K562 (cell line): Measurements from ENCODE around the gene OBSCN. TPM values are rescaled to one million over a fixed set of nuclear protein-coding genes. Genes with fewer than 3 reads are reported as not detected.

Experiments used
- ATF1 ChIP-seq, 2 experiments: fragments of 450-650 bp in 1 of 2; IDR thresholded peaks; 2 replicates each; pipeline ENCODE4 v1.6.1; 2016; ENCODE audit warnings: missing compliant biosample characterization in 1 of 2, missing genetic modification characterization in 1 of 2
- CREB1 ChIP-seq, 2 experiments: sonication (generic) in 1 of 2; formaldehyde crosslinking in 1 of 2; IDR thresholded peaks; 2 replicates each; pipeline versions ENCODE4 v1.6.1 to v1.8.0; 2012 to 2022; ENCODE audit warnings: inconsistent platforms in 1 of 2, mild to moderate bottlenecking in 1 of 2, missing genetic modification reagents in 1 of 2, moderate library complexity in 1 of 2
- CREM ChIP-seq: IDR thresholded peaks from 2 replicates; pipeline ENCODE4 v1.6.1; 2014; ENCODE audit warnings: antibody characterized with exemption, low read depth
- HLTF ChIP-seq: fragments of 450-650 bp; IDR thresholded peaks from 2 replicates; pipeline ENCODE4 v1.6.1; 2016
- MXI1 ChIP-seq: IDR thresholded peaks from 2 replicates; pipeline ENCODE4 v1.6.1; 2011; ENCODE audit warnings: low read depth, mild to moderate bottlenecking, improper control_type of control experiment, low read length
- NBN ChIP-seq: fragments of 450-650 bp; IDR thresholded peaks from 2 replicates; pipeline ENCODE4 v1.6.1; 2016; ENCODE audit warnings: low read depth, mild to moderate bottlenecking
- NR2C2 ChIP-seq, 2 experiments: fragments of 200-800 bp in 1 of 2; sonication (Bioruptor generic) in 1 of 2; sonication (generic) in 1 of 2; formaldehyde crosslinking in 1 of 2; IDR thresholded peaks; 2 replicates each; pipeline versions ENCODE4 v1.6.1 to v1.8.0; 2016 to 2022; ENCODE audit warnings: mild to moderate bottlenecking in 1 of 2, missing compliant biosample characterization in 1 of 2, missing genetic modification characterization in 1 of 2, missing genetic modification reagents in 1 of 2
- NR3C1 ChIP-seq: sonication (generic); formaldehyde crosslinking; IDR thresholded peaks from 2 replicates; pipeline ENCODE4 v1.8.1; 2022; ENCODE audit warnings: missing genetic modification reagents
- PHF8 ChIP-seq: fragments of 200-600 bp; sonication (generic); IDR thresholded peaks from 2 replicates; pipeline ENCODE4 v1.6.1; 2012; ENCODE audit warnings: mixed run types, mild to moderate bottlenecking, inconsistent platforms, low read length, moderate library complexity, borderline replicate concordance
- POLR2A ChIP-seq: fragments of 450-650 bp; conservative IDR thresholded peaks from 2 replicates; pipeline ENCODE4 v1.6.1; 2016
- RHOXF2B ChIP-seq: fragments of 250-450 bp; sonication (Bioruptor Pico); conservative IDR thresholded peaks from 2 replicates; pipeline ENCODE4 v1.5.1; 2021
- SMAD4 ChIP-seq: fragments of 250-450 bp; sonication (Bioruptor Pico); conservative IDR thresholded peaks from 2 replicates; pipeline ENCODE4 v1.8.0; 2021; ENCODE audit warnings: inconsistent platforms, mild to moderate bottlenecking, moderate library complexity
- SOX6 ChIP-seq: fragments of 450-650 bp; IDR thresholded peaks from 2 replicates; pipeline ENCODE4 v1.6.1; 2014; ENCODE audit warnings: mild to moderate bottlenecking
- TOE1 ChIP-seq, 2 experiments: fragments of 450-650 bp in 1 of 2; sonication (generic) in 1 of 2; formaldehyde crosslinking in 1 of 2; IDR thresholded peaks; 2 replicates each; pipeline versions ENCODE4 v1.7.1 to v1.8.0; 2016 to 2022; ENCODE audit warnings: borderline replicate concordance in 2 of 2, mild to moderate bottlenecking in 2 of 2, antibody characterized with exemption in 1 of 2, inconsistent platforms in 1 of 2, low read depth in 1 of 2, missing genetic modification reagents in 1 of 2, moderate library complexity in 1 of 2
- polyA plus RNA-seq, 8 experiments: library from polyadenylated mRNA; depleted of rRNA in 4 of 8; stranded (reverse) in 5 of 8; unstranded in 3 of 8; fragments of >200 nt; fragmentation: Nextera tagmentation in 2 of 8; fragmentation: Illumina TruSeq in 1 of 8; extraction: Ambion mirVana in 2 of 8; extraction: Trizol in 1 of 8; gene quantifications; 2 replicates each; pipeline versions ENCODE4 v1.2.1 to v1.2.3, GENCODE V29; 2011 to 2014; ENCODE audit warnings: inconsistent platforms in 1 of 8, missing spikeins in 1 of 8
- total RNA-seq, 7 experiments: library from RNA; depleted of rRNA in 6 of 7; stranded (reverse); fragments of >200 nt in 6 of 7; fragmentation: Illumina TruSeq in 2 of 7; extraction: Trizol in 2 of 7; gene quantifications; 2 replicates each; pipeline versions ENCODE4 v1.2.1 to v1.2.3, GENCODE V29; 2011 to 2021; ENCODE audit warnings: low replicate concordance in 1 of 7
- TF ChIP-seq, protein P1 (sequence below): sonication (generic); formaldehyde crosslinking; IDR thresholded peaks from 2 replicates; pipeline ENCODE4 v1.8.0; 2022; ENCODE audit warnings: mild to moderate bottlenecking, missing genetic modification reagents, borderline replicate concordance
- TF ChIP-seq, protein P2 (sequence below): fragments of 450-650 bp; IDR thresholded peaks from 2 replicates; pipeline ENCODE4 v1.6.1; 2014; ENCODE audit warnings: low read depth, mild to moderate bottlenecking, moderate library complexity, borderline replicate concordance
- TF ChIP-seq, protein P3 (sequence below): fragments of 250-450 bp; sonication (Bioruptor Pico); IDR thresholded peaks from 2 replicates; pipeline ENCODE4 v1.8.0; 2021; ENCODE audit warnings: mild to moderate bottlenecking, moderate library complexity
- TF ChIP-seq, protein P4 (sequence below): fragments of 250-450 bp; sonication (Bioruptor Pico); IDR thresholded peaks from 2 replicates; pipeline ENCODE4 v1.4.0; 2020; ENCODE audit warnings: mild to moderate bottlenecking, moderate library complexity

The OBSCN gene
- total and polyA plus RNA-seq, 9 of the 15 experiments (the other 6 are each of a cell fraction or from before 2014, with no cell fraction given): 0.18 to 19.7 (median 3.6) TPM

DNA sequence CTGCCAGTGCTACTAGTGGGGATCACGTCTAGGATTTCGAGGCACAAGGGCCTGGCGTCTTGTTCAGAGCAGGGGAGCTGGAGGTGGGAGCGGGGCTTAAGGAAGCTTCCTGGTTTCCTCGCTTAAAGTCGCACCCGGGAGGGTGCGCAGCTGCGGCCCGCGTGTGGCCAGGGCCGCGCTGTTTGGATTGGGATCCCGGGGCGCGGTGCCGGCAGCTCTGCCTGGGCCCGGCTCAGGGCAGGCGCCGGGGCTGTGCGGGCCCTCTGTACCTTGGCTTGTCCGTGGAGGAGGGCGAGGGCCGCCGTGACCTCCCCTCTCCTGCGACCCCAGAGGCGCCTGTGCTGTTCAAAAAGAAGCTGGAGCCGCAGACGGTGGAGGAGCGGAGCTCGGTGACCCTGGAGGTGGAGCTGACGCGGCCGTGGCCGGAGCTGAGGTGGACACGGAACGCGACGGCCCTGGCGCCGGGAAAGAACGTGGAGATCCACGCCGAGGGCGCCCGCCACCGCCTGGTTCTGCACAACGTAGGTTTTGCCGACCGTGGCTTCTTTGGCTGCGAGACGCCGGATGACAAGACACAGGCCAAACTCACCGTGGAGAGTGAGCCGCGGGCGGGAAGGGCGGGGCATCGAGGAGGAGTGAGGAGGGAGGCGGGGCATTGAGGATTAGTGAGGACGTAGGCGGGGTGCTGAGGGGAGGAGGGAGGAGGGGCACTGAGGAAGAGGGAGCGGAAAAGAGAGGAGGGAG, 67.8 kb downstream of the OBSCN start (continued):
- TF ChIP-seq CREB1 (IDR thresholded peaks at IDR 0.05): peak; percentile 33
- 0 out of 2 replicates have a peak, but pooled peaks have one; percentile 12 for TF ChIP-seq CREB1 (CRISPR knock-in tag; IDR thresholded peaks at IDR 0.05)
- TF ChIP-seq SMAD4 (CRISPR knock-in tag): peak; percentile 68
- peak; percentile 72; the same call in 1 of the 2 replicates for TF ChIP-seq NR3C1 (CRISPR knock-in tag)
- no peak for TF ChIP-seq TOE1 (IDR thresholded peaks at IDR 0.05; ENCODE audit: borderline replicate concordance)
- 0 out of 2 replicates have a peak, but pooled peaks have one; percentile 66 for TF ChIP-seq TOE1 (CRISPR knock-in tag; IDR thresholded peaks at IDR 0.05; ENCODE audit: borderline replicate concordance, low read depth)
- TF ChIP-seq NR2C2 (CRISPR knock-in tag; IDR thresholded peaks at IDR 0.05): no peak
- TF ChIP-seq NR2C2 (tag; IDR thresholded peaks at IDR 0.05): peak; percentile 55
- 0 out of 2 replicates have a peak, but pooled peaks have one; percentile 34 for TF ChIP-seq RHOXF2B
- TF ChIP-seq MXI1: no peak
- TF ChIP-seq SOX6: 0 out of 2 replicates have a peak, but pooled peaks have one; percentile 11
- TF ChIP-seq, protein P1, sequence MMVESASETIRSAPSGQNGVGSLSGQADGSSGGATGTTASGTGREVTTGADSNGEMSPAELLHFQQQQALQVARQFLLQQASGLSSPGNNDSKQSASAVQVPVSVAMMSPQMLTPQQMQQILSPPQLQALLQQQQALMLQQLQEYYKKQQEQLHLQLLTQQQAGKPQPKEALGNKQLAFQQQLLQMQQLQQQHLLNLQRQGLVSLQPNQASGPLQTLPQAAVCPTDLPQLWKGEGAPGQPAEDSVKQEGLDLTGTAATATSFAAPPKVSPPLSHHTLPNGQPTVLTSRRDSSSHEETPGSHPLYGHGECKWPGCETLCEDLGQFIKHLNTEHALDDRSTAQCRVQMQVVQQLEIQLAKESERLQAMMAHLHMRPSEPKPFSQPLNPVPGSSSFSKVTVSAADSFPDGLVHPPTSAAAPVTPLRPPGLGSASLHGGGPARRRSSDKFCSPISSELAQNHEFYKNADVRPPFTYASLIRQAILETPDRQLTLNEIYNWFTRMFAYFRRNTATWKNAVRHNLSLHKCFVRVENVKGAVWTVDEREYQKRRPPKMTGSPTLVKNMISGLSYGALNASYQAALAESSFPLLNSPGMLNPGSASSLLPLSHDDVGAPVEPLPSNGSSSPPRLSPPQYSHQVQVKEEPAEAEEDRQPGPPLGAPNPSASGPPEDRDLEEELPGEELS (CRISPR knock-in tag): 0 out of 2 replicates have a peak, but pooled peaks have one; percentile 59
- TF ChIP-seq PHF8: peak; percentile 77; the same call in 1 of the 2 replicates
- TF ChIP-seq HLTF: 0 out of 2 replicates have a peak, but pooled peaks have one; percentile 61
- TF ChIP-seq, protein P2, sequence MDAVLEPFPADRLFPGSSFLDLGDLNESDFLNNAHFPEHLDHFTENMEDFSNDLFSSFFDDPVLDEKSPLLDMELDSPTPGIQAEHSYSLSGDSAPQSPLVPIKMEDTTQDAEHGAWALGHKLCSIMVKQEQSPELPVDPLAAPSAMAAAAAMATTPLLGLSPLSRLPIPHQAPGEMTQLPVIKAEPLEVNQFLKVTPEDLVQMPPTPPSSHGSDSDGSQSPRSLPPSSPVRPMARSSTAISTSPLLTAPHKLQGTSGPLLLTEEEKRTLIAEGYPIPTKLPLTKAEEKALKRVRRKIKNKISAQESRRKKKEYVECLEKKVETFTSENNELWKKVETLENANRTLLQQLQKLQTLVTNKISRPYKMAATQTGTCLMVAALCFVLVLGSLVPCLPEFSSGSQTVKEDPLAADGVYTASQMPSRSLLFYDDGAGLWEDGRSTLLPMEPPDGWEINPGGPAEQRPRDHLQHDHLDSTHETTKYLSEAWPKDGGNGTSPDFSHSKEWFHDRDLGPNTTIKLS: peak; percentile 41; the same call in 1 of the 2 replicates
- no peak for TF ChIP-seq ATF1 (CRISPR knock-in tag; IDR thresholded peaks at IDR 0.05)
- TF ChIP-seq ATF1 (tag; IDR thresholded peaks at IDR 0.05): peak; percentile 54; the same call in 1 of the 2 replicates
- TF ChIP-seq, protein P3, sequence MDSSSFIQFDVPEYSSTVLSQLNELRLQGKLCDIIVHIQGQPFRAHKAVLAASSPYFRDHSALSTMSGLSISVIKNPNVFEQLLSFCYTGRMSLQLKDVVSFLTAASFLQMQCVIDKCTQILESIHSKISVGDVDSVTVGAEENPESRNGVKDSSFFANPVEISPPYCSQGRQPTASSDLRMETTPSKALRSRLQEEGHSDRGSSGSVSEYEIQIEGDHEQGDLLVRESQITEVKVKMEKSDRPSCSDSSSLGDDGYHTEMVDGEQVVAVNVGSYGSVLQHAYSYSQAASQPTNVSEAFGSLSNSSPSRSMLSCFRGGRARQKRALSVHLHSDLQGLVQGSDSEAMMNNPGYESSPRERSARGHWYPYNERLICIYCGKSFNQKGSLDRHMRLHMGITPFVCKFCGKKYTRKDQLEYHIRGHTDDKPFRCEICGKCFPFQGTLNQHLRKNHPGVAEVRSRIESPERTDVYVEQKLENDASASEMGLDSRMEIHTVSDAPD (CRISPR knock-in tag): no peak
- TF ChIP-seq, protein P4, sequence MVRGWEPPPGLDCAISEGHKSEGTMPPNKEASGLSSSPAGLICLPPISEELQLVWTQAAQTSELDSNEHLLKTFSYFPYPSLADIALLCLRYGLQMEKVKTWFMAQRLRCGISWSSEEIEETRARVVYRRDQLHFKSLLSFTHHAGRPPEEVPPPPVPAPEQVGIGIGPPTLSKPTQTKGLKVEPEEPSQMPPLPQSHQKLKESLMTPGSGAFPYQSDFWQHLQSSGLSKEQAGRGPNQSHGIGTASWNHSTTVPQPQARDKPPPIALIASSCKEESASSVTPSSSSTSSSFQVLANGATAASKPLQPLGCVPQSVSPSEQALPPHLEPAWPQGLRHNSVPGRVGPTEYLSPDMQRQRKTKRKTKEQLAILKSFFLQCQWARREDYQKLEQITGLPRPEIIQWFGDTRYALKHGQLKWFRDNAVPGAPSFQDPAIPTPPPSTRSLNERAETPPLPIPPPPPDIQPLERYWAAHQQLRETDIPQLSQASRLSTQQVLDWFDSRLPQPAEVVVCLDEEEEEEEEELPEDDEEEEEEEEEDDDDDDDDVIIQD (CRISPR knock-in tag): no peak
- 0 out of 2 replicates have a peak, but pooled peaks have one; percentile 39 for TF ChIP-seq CREM
- TF ChIP-seq POLR2A: peak; percentile 80
- TF ChIP-seq NBN: 0 out of 2 replicates have a peak, but pooled peaks have one; percentile 38
